Tibial nerve (tissue), 4 donors: ENCODE measurements around the gene PPM1H.

ENCODE experiments used
- EP300 ChIP-seq, 2 donors: sonication (generic); formaldehyde crosslinking; IDR thresholded peaks; one replicate each; pipeline ENCODE4 v1.6.1; 2017; ENCODE audit warnings: antibody characterized with exemption in 2 of 2, mild to moderate bottlenecking in 1 of 2
- POLR2A ChIP-seq, 2 donors: fragments of 450-650 bp; IDR thresholded peaks; one replicate each; pipeline ENCODE4 v1.6.1; 2017; ENCODE audit warnings: antibody characterized with exemption in 2 of 2, mild to moderate bottlenecking in 2 of 2, moderate library complexity in 2 of 2
- TF ChIP-seq, protein P1 (sequence below), 5 experiments: fragments of 200-600 bp in 3 of 5; fragments of 450-650 bp in 2 of 5; sonication (generic) in 3 of 5; IDR thresholded peaks; one replicate each; pipeline ENCODE4 v1.5.1; 2016 to 2019; ENCODE audit warnings: antibody characterized with exemption in 5 of 5, mild to moderate bottlenecking in 3 of 5, moderate library complexity in 2 of 5

- TF ChIP-seq, protein P1, sequence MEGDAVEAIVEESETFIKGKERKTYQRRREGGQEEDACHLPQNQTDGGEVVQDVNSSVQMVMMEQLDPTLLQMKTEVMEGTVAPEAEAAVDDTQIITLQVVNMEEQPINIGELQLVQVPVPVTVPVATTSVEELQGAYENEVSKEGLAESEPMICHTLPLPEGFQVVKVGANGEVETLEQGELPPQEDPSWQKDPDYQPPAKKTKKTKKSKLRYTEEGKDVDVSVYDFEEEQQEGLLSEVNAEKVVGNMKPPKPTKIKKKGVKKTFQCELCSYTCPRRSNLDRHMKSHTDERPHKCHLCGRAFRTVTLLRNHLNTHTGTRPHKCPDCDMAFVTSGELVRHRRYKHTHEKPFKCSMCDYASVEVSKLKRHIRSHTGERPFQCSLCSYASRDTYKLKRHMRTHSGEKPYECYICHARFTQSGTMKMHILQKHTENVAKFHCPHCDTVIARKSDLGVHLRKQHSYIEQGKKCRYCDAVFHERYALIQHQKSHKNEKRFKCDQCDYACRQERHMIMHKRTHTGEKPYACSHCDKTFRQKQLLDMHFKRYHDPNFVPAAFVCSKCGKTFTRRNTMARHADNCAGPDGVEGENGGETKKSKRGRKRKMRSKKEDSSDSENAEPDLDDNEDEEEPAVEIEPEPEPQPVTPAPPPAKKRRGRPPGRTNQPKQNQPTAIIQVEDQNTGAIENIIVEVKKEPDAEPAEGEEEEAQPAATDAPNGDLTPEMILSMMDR (IDR thresholded peaks at IDR 0.05) = no peak
- no peak for TF ChIP-seq POLR2A (IDR thresholded peaks at IDR 0.05)
- no peak for TF ChIP-seq EP300 (IDR thresholded peaks at IDR 0.05)
Measured at GRCh38 chr12:62963486-62964041, 28.6 kb upstream of the PPM1H start.
